Omental fat pad (tissue), 4 donors: Measurements from ENCODE around the gene GAREM1. TPM values are rescaled to one million over a fixed set of nuclear protein-coding genes. Genes with fewer than 3 reads are reported as not detected.

Source experiments
- ATAC-seq: fragments of 150-250 bp; one replicate; pipeline ENCODE4 v1.9.1; 2016; ENCODE audit warnings: mild to moderate bottlenecking, moderate library complexity; ENCODE audit not compliant: low FRiP score
- DNase-seq: peaks from one replicate; pipeline ENCODE4 v3.0.0-alpha.2; 2019; ENCODE audit warnings: low spot score
- CTCF ChIP-seq, 3 donors: fragments of 450-650 bp; IDR thresholded peaks; one replicate each; pipeline ENCODE4 v1.5.1; 2016 to 2017; ENCODE audit warnings: antibody characterized with exemption in 3 of 3, mild to moderate bottlenecking in 3 of 3, moderate library complexity in 2 of 3
- total RNA-seq, 4 donors: library from RNA; depleted of rRNA; stranded (reverse); fragments of >200 nt; gene quantifications; one replicate each; pipeline ENCODE4 v1.1.0, GENCODE V29; 2016

GAREM1 gene
- total RNA-seq, 4 donors from 2014 or later = 11.2 to 22.4 (median 13.8) TPM

- TF ChIP-seq CTCF (IDR thresholded peaks at IDR 0.05) = no peak
- DNase-seq (no peak), ATAC-seq (no peak)
Observed at GRCh38 chr18:32418148-32418547, 52.5 kb downstream of the GAREM1 start.

GRCh38 chr18:32405588-32405987, 65.1 kb downstream of the GAREM1 start:
- TF ChIP-seq CTCF (IDR thresholded peaks at IDR 0.05) = no peak
- DNase-seq = no peak
- ATAC-seq = no peak

DNA sequence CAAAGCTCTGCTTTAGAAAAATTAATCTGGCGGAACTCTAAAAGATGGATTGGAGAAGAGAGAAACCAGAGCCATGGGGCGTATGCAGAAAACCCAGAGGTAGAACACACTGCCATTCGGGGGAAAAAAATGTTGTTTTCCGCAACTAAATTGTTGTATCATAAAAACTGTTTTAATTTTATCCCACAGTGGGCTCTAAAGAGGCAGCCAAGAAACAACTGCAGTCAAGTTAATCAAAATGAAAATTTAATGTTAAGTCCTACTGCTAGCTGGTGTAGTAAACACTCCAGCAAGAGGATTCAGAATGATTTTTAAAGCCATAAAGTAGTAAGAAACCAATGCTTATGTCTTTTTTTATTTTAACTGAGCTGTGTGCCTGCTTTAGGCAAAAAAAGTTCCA, 69.1 kb downstream of the GAREM1 start:
- TF ChIP-seq CTCF (IDR thresholded peaks at IDR 0.05) = no peak
- no peak for DNase-seq
- no peak for ATAC-seq

GRCh38 chr18:32393407-32393806, 77.3 kb downstream of the GAREM1 start:
- ATAC-seq (no peak), DNase-seq (no peak)
- no peak for TF ChIP-seq CTCF (IDR thresholded peaks at IDR 0.05)

DNA sequence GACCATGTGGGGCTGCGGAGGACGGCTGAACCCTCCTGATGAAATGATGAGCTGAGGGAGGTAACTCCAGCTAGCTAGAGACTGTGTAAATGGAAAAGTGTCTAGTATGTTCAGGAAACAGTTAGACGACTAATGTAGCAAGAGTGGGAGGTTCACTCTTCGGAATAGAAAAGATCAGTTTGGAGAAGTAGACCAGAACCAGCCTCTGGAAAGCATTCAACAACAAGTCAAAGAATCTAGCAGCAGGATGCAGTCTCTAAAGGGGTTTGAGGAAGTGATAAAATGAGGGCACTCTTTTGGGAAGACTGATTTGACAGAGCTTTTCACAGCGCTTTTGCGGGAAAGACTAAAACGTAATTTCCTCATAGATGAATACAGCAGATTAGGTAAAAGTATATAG, 79.6 kb downstream of the GAREM1 start:
- TF ChIP-seq CTCF (IDR thresholded peaks at IDR 0.05) = no peak
- ATAC-seq (no peak), DNase-seq (no peak)

DNA sequence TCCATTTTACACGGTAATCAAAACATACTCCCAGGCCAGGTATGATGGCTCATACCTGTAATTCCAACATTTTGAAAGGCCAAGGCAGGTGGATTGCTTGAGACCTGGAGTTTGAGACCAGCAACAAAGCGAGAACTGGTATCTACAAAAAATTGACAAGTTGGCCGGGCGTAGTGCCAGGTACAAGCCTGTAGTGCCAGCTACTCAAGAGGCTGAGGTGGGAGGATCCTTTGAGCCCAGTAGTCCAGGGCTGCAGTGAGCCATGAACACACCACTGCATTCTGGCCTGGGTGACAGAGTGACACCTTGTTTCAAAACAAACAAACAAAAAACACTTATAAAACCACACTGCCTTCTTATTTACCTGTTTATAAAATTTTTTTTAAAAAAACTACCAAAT, 80.8 kb downstream of the GAREM1 start:
- no peak for ATAC-seq
- no peak for DNase-seq
- no peak for TF ChIP-seq CTCF (IDR thresholded peaks at IDR 0.05)

DNA sequence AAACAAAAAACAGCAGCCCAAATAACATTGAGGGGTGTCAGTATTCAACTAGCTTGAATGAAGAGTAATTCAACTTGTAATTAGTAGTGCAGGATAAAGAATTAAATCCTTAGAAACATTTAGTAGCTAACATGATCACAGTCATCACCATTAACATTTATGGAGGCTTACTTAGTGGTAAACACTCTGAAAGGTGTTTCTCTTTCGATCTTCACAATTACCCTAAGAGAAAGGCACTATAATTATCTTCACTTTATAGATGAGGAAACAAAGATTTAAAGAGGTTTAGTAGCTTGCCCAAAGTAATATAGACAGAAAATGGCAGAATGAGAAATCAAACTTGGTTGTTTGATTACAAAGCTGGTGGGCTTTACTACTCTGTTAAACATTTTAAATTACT, 81.5 kb downstream of the GAREM1 start:
- no peak for TF ChIP-seq CTCF (IDR thresholded peaks at IDR 0.05)
- DNase-seq (no peak), ATAC-seq (no peak)
